HG02885 (cell line): ENCODE results near the gene LIN9.
A peak's percentile ranks its signal among the peaks of the same experiment; 100 is the strongest.
"Not testable (repeated sequence)": the region's sequence is repeated elsewhere in the genome, so short reads cannot be mapped to it uniquely, and the experiment has no call there.

ENCODE experiments used
- ATAC-seq: cut with Tn5 transposase; IDR thresholded peaks from one replicate; pipeline ENCODE4 v1.9.1; 2021; ENCODE audit warnings: mild to moderate bottlenecking; ENCODE audit not compliant: unreplicated experiment, poor library complexity

LIN9 gene

DNA sequence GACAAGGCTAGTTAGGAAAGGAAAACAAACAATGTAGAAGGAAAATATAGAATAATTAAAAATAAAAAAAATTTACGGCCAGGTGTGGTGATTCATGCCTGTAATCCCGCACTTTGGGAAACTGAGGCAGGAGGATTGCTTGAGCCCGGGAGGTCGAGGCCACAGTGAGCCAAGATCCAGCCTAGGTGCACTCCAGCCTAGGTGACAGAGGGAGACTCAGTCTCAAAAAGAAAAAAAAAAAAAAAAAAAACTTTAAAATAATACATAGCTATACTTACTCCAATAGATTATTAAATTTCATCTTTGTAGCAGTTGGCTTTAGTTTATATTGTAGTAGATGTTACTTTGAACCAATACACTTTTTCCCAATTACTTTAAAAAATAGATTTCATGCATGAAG lies 32.0 kb downstream of the LIN9 start:
- no peak for ATAC-seq

DNA sequence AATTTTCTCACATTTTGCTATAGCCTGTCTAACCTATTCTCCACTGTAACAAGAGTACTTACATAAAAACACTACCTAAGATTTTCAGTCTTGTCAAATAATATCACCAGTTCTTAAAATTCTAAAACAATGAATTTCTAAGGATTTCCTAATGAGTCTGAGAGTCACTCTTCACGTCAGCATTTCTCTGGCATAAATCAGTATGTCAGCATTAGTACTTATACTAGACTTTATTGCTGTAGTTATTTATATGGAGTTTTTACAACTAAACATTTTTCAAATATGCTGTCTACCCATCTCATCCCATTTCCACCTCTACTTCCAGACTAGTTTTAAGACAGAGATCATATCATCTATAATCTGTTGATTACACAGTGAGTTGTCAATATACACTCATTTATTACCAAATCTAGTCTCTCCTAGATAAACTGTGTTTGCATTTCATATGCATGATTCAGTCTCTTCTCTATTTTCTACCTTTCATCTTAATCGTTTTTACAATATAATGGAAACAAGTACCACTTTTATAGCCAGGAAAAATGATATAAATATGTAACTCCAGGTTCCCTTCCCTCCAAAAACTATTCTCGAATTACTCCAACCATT lies 32.8 kb downstream of the LIN9 start:
- ATAC-seq = no peak

DNA sequence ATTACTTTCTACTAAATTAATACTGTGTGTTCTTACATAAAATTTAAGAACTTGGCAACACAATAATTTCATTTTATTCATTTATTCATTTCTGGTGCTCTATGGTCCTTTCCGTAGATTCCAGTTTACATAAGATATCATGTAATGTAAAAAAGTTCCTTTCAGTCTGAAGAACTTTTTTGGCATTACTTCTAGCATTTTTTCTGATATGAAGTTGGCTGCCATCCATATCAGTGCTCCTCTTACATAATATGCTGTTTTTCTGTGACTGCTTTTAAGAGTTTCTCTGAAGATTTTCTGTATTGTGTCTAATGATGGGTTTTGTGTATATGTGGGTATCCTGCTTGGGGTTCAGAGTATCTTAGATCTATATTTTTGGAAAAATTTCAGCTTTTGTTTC lies 34.8 kb downstream of the LIN9 start:
- ATAC-seq = no peak

GRCh38 chr1:226272233-226272902 lies 36.6 kb downstream of the LIN9 start:
- not testable (repeated sequence) for ATAC-seq

- ATAC-seq = no peak
Observed at GRCh38 chr1:226268421-226269124, 40.4 kb downstream of the LIN9 start.

DNA sequence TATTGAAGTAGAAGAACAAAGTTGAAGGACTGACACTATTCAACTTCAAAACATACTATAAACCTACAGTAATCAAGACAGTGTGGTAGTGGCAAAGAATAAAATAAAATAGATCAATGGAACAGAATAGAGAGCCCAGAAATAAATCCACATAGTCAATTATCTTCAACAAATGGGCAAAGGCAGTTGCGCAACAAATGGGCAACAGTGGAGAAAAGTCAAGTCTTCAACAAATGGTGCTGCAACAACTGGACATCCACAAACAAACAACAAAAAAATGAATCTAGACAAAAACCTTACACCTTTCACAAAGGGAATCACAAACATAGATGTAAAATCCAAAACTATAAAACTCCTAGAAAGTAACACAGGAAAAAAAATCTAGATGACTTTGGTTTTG lies 47.1 kb downstream of the LIN9 start:
- ATAC-seq = no peak

DNA sequence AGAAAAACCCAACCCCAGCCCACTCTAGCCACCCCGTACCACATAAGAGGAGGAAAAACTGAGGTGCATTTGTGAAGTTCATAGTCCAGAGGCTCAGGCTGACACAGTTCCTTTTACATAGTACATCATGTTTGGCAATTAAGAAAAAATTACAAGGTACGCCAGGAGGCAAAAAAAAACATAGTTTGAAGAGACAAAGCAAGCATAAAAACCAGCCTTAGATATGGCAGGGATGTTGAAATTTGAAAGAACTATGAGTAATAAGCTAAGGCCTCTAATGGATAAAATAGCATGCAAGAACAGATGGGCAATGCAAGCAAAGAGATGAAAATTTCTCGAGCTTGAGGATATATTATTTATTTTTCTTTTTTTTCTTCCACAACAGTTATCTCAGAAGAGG lies 53.6 kb downstream of the LIN9 start:
- no peak for ATAC-seq

DNA sequence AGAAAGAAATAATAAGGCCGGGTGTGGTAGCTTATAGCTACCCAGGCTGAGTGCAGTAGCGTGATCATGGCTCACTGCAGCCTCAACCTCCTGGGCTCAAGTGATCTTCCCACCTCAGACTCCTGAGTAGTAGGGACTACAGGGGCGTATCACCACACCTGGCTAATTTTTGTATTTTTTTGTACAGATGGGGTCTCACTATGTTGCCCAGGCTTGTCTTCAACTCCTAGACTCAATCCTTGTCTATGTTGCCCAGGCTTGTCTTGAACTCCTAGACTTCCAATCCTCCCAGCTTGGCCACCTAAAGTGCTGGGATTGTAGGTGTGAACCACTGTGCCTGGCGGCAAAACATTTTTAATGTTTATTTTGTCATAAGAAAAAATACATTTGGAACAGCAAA lies 55.0 kb downstream of the LIN9 start:
- no peak for ATAC-seq

DNA sequence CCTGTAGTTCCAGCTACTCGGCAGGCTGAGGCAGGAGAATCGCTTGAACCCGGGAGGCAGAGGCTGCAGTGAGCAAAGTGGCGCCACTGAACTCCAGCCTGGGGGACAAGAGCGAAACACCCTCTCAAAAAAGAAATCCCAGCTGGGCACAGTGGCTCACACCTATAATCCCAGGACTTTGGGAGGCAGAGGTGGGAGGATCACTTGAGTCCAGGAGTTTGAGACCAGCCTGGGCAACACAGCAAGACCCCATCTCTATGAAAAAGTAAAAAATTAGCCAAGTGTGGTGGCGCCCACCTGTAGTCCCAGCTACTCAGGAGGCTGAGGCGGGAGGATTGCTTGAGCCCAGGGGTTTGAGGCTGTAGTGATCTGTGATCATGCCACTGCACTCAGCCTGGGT lies 56.1 kb downstream of the LIN9 start:
- ATAC-seq = not testable (repeated sequence)

GRCh38 chr1:226250511-226250910 lies 58.5 kb downstream of the LIN9 start:
- ATAC-seq = no peak

DNA sequence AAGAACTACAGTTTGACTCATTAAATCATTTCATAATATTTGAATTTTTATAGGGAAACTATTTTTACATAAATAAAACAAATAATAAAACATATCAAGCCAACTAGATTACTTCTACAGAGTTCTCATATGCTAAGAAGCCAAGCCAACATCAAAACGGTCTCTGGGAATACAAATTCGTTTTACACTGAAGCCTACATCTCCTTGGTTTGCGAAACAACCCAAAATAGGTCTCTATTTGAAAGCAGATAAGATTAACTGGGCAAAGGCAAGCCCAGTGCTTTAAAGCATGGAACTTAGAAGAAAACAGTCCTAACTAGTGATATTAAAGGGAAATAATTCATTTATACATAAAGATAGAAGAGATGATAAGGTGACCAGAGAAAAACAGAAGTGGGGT lies 60.2 kb downstream of the LIN9 start:
- ATAC-seq = no peak

- no peak for ATAC-seq
Observed at GRCh38 chr1:226248091-226248490, 60.9 kb downstream of the LIN9 start.

GRCh38 chr1:226239421-226239820 lies 69.5 kb downstream of the LIN9 start:
- no peak for ATAC-seq

GRCh38 chr1:226236826-226237225 lies 72.1 kb downstream of the LIN9 start:
- no peak for ATAC-seq

DNA sequence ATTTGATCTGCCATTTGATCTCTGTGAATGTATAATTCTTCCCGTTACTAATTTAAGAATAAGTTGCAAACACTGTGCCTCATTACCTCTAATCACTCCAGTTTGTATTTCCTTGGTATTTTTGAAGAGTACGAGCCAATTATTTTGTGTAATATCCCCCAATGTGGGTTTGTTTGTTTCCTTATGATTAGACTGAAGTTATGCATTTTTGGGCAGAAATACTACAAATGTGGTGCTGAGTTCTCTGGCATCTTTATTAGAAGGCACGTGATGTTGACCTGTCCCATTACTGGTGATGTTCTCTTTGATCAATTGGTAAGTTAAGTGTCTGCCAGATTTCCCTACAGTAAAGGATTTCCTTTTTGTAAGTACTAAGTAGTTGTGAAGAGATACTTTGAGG lies 75.2 kb downstream of the LIN9 start:
- no peak for ATAC-seq

- peak; percentile 72 for ATAC-seq
Observed at GRCh38 chr1:226233293-226233692, 75.7 kb downstream of the LIN9 start.

GRCh38 chr1:226226601-226227000 lies 82.4 kb downstream of the LIN9 start:
- peak; percentile 35 for ATAC-seq

DNA sequence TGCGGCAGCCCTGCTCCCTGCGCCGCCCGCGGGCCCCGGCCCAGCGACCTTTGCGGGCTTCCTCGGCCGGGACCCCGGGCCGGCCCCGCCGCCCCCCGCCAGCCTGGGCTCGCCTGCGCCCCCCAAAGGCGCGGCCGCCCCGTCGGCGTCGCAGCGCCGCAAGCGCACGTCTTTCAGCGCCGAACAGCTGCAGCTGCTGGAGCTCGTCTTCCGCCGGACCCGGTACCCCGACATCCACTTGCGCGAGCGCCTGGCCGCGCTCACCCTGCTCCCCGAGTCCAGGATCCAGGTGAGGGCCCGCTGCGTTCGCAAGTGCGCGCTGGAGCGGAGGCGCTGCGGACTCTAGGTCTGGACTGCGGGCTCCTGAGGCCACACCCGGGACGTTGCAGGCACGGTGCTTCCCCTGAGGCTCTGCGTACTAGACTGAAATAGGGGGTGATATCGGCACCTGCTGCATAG lies 85.1 kb downstream of the LIN9 start:
- peak; percentile 70 for ATAC-seq

DNA sequence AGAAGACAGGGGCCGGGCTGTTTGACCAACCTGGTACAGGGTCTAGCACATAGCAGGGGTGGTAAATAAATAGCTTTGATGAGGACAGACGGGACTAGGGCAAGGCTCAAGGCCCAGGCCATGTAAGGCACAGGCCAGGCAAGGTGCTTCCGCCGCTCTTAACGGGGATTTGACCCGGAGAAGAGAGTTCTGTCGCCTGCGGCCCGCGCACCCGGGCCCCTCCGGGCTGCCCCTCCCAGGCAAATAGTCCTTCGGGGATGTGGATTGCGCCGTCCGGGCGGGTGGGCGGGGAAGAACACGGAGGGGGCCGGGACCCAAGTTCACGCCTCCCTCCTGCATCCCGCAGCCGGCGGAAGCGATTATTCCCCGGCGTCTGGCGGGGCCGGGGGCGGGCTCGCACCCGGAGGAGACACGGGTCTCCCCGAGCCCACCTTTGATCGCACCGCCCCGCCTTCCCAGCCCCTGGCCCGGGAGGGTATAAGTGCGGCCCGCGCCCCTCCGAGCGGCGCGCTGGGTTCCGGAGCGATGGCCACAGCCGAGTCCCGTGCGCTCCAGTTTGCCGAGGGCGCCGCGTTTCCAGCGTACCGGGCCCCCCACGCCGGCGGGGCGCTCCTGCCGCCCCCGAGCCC lies 85.7 kb downstream of the LIN9 start, which contains the start of gene MIXL1:
Gene MIXL1 (plus strand): TSS at position 508 of the 629 bp plus-strand sequence. CDS start 18 bp downstream, at position 526.
- peak; percentile 44 for ATAC-seq

DNA sequence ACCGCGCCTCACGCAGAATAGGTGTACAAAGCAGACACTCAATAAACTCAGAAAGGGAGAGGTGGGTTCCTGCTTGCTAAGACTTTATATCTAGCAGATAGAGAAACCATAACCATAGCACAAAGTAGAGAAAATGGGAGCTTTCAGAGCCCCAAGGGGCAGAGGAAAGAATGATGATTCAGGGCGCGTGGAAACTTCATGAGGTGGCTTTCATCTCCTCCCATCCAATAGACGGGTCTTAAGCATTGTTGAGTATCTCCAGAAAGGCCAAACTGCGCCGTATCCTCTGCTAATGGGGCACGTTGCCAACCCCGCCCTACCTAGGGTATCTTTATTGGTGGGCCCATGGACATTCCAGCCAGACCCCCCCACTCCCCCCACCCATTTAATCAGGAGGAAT lies 86.3 kb downstream of the LIN9 start:
- ATAC-seq = no peak
